Measurements from ENCODE around the gene SUPT3H.

Gene SUPT3H

DNA sequence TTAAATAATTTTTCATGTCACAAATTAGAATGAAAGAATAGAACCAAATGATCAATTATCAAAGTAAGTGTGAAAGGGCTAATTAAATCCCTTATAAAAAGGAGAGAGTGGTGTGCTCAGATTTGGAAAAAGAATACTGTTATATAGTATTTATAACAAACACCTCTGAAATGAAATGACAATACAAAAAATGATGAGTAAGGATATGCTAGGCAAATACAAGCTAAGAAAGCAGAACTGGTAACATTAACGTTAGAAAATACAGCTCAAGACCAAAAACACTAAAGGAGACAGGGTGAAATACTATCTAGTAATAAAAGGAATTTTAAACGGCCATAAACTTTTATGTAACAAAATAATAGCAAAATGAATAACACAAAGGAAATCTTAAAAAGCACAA is 373.8 kb downstream of the SUPT3H start:
- DNase-seq (ENCODE audit: low read depth): no peak
- H3K4me3 ChIP-seq (ENCODE audit: low read depth, low read length): no peak overlapping the region
- TF ChIP-seq, protein P1, sequence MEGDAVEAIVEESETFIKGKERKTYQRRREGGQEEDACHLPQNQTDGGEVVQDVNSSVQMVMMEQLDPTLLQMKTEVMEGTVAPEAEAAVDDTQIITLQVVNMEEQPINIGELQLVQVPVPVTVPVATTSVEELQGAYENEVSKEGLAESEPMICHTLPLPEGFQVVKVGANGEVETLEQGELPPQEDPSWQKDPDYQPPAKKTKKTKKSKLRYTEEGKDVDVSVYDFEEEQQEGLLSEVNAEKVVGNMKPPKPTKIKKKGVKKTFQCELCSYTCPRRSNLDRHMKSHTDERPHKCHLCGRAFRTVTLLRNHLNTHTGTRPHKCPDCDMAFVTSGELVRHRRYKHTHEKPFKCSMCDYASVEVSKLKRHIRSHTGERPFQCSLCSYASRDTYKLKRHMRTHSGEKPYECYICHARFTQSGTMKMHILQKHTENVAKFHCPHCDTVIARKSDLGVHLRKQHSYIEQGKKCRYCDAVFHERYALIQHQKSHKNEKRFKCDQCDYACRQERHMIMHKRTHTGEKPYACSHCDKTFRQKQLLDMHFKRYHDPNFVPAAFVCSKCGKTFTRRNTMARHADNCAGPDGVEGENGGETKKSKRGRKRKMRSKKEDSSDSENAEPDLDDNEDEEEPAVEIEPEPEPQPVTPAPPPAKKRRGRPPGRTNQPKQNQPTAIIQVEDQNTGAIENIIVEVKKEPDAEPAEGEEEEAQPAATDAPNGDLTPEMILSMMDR (IDR thresholded peaks at IDR 0.05; ENCODE audit: low read depth, low read length): no peak
- TF ChIP-seq, protein P2, sequence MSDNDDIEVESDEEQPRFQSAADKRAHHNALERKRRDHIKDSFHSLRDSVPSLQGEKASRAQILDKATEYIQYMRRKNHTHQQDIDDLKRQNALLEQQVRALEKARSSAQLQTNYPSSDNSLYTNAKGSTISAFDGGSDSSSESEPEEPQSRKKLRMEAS (IDR thresholded peaks at IDR 0.05; ENCODE audit: low read depth, low read length): no peak
- TF ChIP-seq MYC (IDR thresholded peaks at IDR 0.05; ENCODE audit: low read depth, low read length) (no peak), POLR2A (IDR thresholded peaks at IDR 0.05; ENCODE audit: extremely low read depth, insufficient read length) (no peak)

DNA sequence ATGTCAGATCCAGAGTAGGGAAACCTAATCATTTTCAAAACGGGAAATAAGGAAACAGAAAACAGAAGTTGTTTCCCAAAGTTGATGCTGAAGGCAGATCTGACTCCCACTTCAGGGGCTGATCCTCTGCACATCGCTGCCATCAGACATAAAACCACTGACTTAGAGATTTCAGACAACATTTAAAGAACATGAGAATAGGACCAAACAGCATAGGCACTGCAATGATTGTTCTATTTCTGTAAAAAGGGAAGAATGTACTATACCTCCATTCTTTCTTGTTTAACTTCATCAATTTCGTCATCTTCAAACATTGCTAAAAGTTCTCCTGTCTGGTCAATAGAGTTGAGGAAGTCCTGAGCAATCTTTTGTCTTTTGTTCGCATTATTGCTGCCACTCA is 374.3 kb downstream of the SUPT3H start:
- DNase-seq (ENCODE audit: low read depth): peak; percentile 6
- no peak overlapping the region for H3K4me3 ChIP-seq (ENCODE audit: low read depth, low read length)
- TF ChIP-seq POLR2A (IDR thresholded peaks at IDR 0.05; ENCODE audit: extremely low read depth, insufficient read length): no peak
- TF ChIP-seq, protein P1 (IDR thresholded peaks at IDR 0.05; ENCODE audit: low read depth, low read length): no peak
- no peak for TF ChIP-seq MYC (IDR thresholded peaks at IDR 0.05; ENCODE audit: low read depth, low read length)
- TF ChIP-seq, protein P2 (IDR thresholded peaks at IDR 0.05; ENCODE audit: low read depth, low read length): no peak

DNA sequence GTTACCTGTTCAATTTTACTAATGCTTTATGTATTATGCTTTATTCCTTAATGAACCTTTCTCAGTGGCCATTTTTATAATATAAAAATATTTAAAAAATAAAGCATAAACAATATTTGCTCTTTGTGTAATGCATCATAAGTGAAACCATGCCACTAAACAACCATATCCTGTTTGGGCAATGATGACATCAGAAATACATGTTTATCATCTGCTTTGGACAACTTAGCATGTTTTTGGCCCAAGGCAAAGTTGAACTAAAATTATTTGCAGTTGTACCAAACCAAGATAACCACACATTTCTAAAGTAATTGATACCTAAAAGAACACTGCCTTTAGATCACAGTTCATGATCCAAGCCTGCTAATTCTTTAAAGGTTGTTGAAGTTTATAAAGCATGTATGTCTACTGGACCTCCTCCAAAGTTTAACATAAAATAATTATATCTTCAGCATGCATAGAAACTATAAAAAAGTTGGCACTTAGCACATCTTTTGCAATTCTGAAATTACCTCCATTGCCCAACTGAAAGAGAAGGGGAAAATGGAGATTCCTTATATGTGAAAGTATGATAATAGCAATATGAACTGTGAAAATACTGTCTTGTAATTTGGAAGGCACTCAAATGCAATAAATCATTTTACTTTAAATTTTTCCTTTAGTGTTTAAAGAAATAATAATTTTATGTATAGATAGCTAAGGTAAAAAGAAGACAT is 375.2 kb downstream of the SUPT3H start:
- no peak overlapping the region for H3K4me3 ChIP-seq (ENCODE audit: low read depth, low read length)
- TF ChIP-seq POLR2A (IDR thresholded peaks at IDR 0.05; ENCODE audit: extremely low read depth, insufficient read length): no peak
- TF ChIP-seq, protein P2 (IDR thresholded peaks at IDR 0.05; ENCODE audit: low read depth, low read length): no peak
- TF ChIP-seq, protein P1 (IDR thresholded peaks at IDR 0.05; ENCODE audit: low read depth, low read length): no peak
- no peak for TF ChIP-seq MYC (IDR thresholded peaks at IDR 0.05; ENCODE audit: low read depth, low read length)
- DNase-seq (ENCODE audit: low read depth): no peak

DNA sequence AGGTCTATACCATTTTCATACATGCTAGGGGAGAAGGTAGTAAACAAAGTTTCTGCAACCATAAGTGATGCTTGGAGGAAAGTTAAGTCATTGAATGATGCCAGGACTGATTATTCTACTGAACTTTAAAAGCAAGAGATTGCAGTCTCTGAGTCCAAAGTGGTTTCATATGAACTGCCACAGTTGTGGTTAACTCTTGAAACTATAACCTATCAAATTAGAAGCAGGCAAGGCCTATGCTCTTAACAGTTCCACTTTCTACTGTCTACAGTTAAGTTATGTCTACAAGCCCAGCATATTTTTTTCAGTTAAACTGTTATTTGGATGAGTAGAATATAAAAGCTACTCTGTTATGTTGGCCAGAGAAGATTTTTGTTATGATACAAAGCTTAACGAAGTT is 376.1 kb downstream of the SUPT3H start:
- TF ChIP-seq, protein P1 (IDR thresholded peaks at IDR 0.05; ENCODE audit: low read depth, low read length): no peak
- TF ChIP-seq POLR2A (IDR thresholded peaks at IDR 0.05; ENCODE audit: extremely low read depth, insufficient read length) (no peak), MYC (IDR thresholded peaks at IDR 0.05; ENCODE audit: low read depth, low read length) (no peak)
- TF ChIP-seq, protein P2 (IDR thresholded peaks at IDR 0.05; ENCODE audit: low read depth, low read length): no peak
- DNase-seq (ENCODE audit: low read depth): no peak
- H3K4me3 ChIP-seq (ENCODE audit: low read depth, low read length): no peak overlapping the region

DNA sequence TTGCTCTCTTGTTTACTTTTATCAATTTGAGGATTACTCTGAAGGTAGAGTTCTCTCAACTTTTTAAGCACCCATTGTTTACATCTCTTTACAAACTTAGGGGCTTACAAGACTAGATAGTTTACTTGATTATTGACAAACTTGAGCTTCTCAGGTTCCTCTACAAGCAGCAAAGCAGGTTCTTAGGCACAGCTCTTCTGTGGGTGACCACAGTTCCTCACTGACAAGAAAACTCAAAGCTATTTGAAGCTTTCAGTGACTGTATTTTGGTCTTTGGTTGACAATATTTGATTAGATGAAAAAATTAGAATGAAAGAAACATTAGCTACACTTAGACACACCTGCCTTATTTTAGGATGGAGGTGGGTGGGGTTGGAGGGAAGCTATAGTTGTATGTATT is 376.9 kb downstream of the SUPT3H start:
- DNase-seq (ENCODE audit: low read depth): no peak
- no peak overlapping the region for H3K4me3 ChIP-seq (ENCODE audit: low read depth, low read length)
- TF ChIP-seq POLR2A (IDR thresholded peaks at IDR 0.05; ENCODE audit: extremely low read depth, insufficient read length) (no peak), MYC (IDR thresholded peaks at IDR 0.05; ENCODE audit: low read depth, low read length) (no peak)
- TF ChIP-seq, protein P1 (IDR thresholded peaks at IDR 0.05; ENCODE audit: low read depth, low read length): no peak
- TF ChIP-seq, protein P2 (IDR thresholded peaks at IDR 0.05; ENCODE audit: low read depth, low read length): no peak
